ENCODE measurements around the gene RAPGEF2.

- TF ChIP-seq CTCF (IDR thresholded peaks at IDR 0.05), result no peak
- no peak for TF ChIP-seq EZH2 (IDR thresholded peaks at IDR 0.05; ENCODE audit: borderline replicate concordance, insufficient read depth, low read depth, low read length, poor library complexity, severe bottlenecking)
Observed at GRCh38 chr4:159197885-159198269, 95.0 kb downstream of the RAPGEF2 start.

Data from B cell (primary cell).